ENCODE measurements around the gene SPINT2.

The SPINT2 gene

DNA sequence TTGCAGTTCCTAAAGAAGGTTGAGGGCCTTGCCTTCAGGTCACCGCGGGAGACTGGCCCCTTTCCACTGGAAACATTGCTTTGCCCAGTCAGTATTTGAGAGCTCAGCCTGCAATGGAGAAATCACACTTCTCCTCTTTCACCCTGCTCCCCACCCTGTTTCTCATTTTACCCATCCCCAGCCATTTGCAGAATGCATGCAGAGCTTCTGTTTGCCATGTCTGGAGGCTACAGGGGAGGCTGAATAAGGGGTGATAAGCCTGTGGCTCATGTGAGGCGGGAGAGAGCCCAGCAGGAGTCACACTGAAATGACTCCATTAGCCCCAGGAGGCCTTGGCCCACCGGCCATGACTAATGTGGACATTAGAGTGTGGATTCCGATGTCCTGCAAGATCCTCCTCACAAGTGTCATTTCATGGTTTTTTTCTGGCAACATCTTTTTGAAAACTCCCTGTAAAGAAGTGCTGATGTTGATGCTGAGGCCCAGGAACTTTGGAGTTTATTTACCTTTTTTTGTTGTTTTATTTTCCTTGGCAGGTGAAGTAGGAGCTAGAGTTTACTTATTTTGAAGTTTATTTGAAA, 6.3 kb downstream of the SPINT2 start:
- no peak for DNase-seq

DNA sequence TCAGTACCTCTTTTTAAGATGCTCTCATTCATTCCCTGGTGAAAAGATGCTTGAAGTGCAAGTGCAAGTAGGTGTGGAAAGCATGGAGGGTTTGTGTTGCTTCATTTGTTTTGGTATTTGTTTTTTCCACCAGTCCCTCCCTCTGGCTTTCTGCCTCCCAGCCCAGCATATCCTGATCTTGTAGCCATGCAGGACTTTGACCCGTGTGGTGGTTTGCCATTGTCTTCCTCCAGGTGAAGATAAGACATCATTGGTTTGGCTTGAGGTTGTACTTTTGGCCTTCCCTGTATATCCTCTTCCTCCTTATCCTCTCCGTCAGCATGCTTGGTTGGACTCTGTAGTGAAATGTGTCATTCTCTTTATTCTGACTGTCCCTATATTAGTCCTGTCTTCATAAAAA, 9.1 kb downstream of the SPINT2 start:
- DNase-seq = no peak

DNA sequence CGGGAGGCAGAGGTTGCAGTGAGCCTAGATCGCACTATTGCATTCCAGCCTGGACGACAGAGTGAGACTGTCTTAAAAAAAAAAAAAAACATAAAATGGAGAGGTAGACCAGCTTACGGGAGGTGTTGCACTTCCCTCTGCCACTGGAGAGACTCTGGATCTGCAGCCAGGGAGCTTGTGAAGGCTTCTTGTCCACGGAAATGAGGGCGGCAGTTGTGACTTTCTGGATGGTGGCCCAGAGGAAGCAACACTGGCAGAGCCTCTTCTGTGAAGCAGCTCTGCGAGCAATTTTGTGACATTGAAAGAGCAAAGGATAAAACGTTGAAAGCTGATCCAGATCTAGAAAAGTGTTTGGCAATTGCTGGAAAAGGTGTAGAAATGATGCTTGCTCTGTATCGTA, 10.4 kb downstream of the SPINT2 start:
- no peak for DNase-seq

DNA sequence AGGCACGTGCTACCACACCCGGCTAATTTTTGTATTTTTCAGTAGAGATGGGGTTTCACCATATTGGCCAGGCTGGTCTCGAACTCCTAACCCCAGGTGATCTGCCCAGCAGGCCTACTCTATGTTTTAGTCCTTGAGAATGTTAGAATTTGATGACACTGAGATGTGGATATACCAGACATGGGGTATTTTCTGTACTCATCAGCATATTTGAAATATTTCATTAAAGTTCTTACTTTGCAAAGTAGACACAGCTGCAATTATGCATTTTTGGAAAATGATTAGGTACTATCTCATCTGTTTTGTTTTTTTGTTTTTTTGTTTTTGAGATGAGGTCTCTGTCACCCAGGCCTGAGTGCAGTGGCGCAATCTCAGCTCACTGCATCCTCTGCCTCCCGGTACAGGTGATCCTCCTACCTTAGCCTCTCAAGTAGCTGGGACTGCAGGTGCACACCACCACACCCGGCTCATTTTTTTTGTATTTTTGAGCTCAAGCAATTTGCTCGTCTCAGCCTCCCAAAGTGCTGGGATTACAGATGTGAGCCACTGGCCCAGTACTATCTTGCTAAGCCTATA, 12.7 kb downstream of the SPINT2 start:
- DNase-seq = no peak

DNA sequence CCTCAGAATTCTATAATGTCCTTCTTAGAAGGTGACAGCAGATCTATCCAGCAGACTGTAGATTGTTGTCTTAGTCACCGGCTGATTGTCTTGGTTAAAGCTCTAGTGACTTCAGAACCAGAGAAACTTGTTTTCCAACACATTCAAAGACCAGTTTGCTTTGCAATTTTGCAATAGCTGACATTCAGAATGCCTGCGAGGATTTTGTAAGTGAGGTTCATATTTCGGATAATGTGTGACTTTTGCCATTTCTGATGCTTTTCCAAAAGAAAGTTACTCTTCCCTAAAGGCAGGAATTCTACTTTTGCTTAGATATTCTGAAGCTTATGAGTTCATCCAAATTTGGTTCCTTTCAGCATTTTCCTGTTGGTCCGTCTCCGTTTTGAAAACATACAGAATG, 13.2 kb downstream of the SPINT2 start:
- no peak for DNase-seq

DNA sequence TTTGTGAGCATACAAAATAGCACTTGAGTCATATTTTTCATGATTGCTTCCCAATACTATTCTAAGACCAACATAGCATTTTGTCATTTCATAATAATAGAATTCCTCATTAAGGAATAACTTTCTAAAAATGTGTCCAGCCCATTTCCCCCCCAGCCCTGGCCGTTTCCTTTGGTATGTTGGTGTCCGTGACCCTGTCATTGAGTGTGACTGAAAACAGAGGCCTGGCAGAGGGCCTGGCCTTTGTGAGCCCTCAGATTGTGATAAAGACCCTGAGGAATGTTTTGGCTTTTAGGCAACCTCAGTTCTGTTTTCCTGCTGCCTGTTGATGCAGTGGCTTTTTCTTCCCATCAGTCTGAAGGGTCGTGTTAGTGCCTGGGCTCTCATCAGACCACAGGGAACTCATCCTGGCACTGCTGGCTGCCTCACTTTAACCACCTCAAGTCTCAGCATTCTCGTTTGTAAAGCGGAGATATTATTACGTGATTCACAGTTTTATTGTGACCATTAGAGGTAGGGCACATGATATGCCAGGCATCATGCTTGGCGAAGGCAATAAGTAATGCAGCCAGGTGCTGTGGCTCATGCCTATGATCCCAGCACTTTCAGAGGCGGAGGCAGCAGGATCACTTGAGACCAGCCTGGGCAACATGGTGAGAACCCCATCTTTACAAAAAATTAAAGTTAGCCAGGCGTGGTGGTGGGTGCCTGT, 13.8 kb downstream of the SPINT2 start:
- no peak for DNase-seq

DNA sequence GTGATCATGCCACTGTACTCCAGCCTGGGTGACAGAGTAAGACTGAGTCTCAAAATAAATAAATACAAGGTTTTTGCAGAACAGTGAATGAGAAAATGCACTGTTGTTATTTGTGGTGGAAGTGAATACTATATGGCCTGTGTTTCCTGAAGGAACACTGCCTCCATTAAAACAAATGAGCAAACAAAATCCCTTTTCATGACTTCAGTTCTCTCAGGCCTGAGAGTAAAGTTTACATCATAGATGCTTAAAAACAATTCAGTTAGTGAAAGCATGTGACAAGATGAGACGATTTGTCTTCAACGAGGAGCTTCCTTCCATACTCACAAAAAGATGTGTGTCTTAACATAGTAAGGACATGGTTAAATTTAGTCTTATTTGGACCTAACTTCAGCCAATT, 14.4 kb downstream of the SPINT2 start:
- DNase-seq = no peak

DNA sequence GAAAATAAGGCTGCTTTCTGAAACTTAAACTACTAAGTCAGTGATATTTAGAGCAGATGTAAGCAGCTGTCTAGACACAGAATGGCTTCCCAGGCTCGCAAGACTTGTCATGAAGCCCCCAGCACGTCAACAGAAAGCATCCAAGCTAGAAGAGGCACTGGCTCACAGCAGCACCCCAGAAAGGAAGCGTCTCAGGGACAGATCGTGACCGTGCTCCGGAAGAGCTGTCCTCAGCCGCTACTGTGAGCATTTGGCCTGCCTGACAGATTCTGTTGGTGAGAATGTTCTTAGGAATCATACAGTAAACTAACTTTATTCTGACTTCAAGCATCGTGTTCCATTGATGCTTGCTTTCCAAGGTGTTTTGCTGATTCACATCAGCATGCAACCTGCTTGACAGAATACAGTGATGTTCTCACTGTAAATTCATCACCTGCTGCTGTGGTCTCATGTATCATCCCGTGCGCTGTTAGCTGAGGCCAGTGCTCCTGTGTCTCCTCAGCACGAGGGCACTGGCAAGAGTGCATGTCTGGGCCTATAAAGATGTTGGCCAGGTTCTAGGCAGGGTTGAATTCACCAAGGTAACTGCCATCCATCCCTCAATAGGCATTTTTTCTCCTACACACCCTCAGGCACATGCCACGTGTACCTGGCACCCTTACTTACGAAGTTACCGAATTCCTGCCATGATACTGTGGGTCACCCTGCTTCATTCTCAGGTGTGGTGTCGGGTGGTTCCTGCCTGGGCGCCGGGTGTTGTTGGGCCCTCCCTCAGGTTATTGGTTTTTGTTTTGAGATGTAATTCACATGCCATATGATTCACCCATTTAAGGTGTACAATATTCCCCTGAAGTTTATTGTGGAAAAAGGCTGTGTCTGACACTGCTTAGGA, 15.9 kb downstream of the SPINT2 start:
- no peak for DNase-seq

DNA sequence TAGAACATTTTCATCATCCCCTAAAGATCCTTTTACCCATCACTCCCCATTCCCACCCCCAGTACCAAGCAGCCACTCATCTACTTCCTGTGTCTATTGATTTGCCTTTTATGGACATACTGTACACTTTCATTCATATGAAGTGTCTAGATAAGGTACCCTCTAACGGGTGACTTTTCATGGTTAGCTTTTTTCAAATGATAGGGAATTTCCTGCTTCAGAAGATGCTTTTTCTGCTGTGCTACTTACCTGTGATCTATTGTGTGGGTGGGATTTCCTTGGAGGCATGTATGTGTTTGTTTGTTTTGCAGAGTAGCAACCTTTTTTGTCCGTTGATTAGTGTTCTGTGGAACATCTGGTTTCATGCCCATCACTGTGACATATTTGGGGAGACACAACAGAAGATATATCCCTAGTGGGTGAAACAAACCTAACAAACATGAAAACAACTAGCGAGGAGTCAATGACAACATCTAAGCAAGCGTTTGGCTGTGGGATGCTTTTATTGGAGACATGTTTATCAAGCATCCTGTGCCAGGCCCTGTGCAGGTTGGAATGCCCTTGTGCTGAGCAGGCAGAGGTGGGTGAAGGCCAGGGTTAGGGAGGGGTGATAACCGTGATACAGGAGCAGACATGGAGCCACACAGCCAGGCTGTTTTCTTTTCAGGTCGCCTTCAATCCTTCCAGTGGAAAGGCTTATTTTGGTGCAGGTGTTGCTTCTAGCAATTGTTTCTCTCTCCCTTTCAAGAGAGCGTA, 17.6 kb downstream of the SPINT2 start:
- DNase-seq = no peak

DNA sequence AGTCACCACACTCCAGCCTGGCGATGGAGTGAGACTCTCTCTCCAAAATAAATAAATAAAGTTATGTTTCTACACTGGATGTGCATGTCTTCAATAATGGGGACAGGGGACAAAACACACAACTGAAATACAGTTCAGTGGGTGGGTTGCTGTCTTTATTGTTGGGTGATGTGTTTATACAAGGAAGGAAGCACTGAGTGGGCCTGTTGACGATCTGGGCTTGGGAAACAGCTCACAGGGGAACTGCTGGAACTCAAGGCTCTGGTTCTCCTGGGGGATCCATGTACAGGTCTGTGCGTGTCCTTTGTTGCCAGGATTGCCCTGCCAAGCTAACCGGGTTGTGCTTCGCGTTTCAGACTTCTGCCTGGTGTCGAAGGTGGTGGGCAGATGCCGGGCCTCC, 18.9 kb downstream of the SPINT2 start:
- no peak for DNase-seq

DNA sequence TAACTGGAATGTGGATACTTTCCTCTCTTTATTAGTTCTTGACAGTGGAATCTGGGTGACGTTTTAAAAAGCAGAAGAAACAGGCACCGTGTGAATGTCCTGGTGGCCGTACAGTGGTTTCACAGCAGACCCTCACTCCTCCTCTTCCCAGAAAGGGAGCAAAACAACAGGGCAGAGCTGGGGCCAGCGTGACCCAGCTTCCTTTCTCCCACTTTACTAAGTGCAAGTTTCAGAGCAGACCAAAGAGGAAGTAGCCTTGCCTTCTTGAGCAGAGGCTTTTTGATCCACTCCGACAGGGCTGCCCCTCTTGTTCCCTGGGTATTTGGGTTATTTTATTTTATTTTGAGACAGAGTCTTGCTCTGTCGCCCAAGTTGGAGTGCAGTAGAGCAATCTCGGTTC, 20.0 kb downstream of the SPINT2 start:
- DNase-seq = no peak

DNA sequence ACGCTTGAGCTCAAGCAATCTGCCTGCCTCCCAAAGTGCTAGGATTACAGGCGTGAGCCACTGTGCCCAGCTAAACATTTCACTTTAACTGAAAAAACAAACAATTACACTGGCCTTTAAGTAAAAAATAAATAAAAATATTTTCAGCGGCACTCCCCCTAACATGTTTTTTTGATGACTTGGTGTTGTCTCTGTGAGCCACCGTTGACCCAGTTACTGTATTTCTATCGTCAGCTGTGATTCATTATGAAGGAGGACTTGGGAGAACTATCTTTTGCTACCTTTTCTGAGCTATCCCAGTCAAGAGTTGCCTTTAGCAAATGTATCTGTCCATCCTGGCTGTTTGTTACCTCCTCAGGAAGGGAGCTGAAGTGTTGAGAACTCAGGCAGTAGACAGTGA, 21.2 kb downstream of the SPINT2 start:
- DNase-seq = no peak

DNA sequence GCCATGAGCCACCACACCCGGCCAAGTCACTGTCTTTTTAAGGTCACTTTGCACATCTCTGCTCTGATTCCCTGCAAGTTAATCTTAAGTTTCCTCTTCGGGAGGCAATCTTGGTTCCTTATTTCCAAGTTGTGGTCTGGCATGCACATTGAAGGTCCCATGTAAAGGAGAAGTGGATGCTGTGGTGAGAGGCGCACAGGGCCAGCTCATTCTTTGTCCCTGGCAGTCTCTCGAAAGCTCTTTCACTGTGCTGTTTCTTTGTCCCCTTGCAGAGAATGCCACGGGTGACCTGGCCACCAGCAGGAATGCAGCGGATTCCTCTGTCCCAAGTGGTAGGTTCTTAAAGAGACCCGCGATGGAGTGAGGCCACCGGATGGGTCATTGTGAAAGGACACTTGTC, 23.2 kb downstream of the SPINT2 start:
- no peak for DNase-seq

DNA sequence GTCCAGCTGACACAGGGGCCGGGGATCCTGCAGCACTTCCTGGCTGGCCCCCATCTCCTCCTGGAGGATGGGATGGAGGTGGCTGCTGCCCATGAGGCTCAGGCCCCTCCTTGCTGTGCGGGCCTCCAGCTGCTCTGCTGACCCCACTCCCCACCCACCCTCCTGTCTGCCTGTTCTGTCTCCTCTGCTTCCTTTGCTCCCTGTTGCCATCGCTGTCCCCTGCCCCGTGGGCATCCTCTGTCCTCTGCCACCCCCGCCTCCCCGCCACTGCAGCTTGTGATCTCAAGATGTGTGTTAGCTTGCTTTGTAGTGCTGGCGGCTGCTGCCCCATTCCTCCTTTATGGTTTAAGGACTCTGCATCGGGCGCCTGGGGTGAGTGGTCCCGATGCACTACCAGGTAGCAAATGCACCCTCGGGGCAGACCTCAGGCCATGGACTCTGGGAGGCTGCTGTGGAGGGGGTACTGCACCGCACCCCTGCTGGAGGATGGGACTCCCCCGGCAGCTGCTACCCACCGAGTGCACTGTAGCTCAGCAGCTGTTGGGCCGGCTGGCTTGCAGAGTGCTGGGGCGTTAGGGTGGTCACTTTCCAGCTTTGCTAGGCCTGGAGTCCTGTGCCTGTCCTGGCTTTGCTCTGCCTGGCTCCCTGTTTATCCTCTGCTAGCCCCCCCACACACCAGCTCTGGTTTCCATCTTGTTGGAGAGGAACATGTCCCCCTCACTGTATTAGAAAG, 23.9 kb downstream of the SPINT2 start:
- no peak for DNase-seq

DNA sequence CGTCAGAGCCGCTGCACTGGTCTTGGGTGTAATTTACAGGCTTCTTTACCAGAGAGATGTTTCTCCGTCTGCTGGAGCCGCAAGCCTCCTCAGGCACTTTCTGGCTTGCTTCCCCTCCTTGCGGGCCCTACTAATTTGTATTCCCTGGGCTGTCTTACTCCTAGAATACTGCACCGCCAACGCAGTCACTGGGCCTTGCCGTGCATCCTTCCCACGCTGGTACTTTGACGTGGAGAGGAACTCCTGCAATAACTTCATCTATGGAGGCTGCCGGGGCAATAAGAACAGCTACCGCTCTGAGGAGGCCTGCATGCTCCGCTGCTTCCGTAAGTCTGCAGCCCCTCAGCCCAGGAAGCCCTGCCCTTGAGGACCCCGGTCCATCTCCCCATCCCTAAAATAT, 25.6 kb downstream of the SPINT2 start:
- DNase-seq = no peak

DNA sequence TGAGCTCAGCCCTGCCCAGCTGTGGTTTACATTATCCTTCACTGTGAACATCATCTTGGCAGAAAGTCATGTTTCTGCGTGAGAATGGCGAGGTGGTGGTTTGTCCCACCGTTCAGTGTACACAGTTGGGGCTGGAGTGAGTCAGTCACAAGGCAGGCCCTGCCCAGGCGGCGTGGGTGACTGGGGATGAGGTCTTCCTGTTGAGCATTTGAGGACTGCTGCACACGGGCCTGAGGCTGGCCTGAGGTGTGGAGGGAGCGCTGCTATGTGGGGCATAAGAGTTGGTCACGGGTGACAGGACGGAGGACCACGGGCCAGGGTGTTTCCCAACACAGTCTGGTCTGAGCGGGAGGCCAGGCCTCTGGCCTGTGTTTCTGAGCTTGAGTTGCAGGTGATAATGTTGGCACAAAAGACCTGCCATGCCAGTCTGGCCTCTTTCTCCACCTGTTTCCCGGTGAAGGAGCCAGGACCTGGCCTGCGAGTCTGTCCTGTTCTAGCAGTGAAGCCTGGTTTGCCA, 26.3 kb downstream of the SPINT2 start:
- no peak for DNase-seq

DNA sequence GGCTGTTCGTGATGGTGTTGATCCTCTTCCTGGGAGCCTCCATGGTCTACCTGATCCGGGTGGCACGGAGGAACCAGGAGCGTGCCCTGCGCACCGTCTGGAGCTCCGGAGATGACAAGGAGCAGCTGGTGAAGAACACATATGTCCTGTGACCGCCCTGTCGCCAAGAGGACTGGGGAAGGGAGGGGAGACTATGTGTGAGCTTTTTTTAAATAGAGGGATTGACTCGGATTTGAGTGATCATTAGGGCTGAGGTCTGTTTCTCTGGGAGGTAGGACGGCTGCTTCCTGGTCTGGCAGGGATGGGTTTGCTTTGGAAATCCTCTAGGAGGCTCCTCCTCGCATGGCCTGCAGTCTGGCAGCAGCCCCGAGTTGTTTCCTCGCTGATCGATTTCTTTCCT, 27.5 kb downstream of the SPINT2 start:
- no peak for DNase-seq

DNA sequence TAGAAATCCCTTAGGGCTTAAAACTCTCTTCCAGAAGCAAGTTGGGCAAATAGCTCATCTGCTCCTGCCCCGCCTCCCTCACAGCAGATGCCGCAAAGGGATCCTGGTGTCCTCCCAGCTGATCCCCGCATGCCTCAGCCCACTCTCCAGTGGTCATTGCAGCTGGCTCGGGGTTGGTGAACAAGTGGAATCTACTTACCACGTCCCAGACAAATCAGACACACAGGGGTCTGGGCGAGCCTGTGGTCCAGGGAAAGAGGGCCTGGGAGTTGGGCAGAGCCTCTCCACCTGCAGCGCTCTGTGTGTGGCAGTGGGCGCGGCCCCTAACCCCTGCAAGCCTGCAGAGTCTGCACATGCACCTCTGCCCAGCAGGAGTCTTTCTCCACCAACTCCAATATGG, 28.9 kb downstream of the SPINT2 start:
- no peak for DNase-seq

DNA sequence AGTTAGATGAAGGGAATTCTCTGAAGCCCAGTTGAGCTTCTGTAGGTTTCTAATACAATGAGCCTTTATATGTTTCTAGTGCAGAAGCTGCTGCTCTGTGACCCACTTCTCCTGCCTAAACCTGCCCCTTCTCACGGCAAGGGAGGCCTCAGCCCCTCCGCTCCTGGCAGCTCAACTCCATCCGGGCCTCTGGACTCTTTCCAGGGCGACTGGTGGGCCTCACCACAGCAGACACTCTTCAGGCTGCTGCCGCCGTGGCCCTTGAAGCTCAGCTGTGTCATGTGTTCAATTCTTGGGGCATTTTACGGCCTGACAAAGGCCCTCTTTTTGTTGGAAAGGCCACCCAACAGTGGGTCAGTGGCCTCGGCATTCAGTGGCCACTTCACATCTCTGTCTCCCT, 29.7 kb downstream of the SPINT2 start:
- no peak for DNase-seq

DNA sequence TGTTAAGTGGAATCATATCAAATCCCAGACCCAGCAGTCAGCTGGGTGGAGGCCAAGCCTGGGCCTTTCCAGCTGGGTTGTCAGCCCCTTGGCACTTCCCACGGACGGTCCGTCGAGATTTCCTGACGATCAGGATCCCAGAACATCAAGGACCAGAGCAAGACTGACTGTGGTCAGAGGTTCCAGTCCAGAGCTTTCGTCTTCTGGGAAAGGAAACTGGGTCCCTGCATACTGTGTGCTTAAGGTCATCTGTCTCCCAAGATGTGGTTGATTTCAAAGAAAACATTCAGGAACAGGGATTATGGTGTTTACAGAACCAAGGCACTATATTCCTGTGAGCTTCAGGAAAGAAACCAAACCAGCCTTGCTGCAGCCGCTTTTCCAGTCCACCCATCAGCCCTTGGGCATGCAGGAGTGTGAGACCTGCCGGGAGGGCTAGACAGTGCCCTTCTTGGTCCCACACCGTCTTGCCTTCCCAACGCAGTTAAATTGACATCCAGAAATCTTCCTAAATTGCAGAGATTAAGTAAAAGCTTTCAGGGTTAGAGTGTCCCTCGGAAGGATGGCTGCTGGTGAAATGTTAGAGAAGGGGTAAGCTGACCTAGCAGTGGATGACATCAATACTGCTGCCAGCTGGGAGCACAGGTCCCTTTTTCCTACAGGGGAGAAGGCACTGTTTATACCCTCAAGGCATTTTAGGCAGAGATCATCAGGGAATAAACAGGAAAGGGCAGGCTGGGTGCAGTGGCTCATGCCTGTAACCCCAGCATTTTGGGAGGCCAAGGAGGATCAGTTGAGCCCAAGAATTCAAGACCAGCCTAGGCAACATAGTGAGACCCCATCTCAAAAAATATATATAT, 34.7 kb downstream of the SPINT2 start:
- no peak for DNase-seq
